Common myeloid progenitor, CD34-positive (primary cell): Measurements from ENCODE around the gene CEP112.

Source experiments
- CTCF ChIA-PET: fragments of 350-600 bp; sonication (Branson Sonifier 250); formaldehyde crosslinking; loops from one replicate; lab custom pipeline; 2021; ENCODE audit warnings: antibody characterized with exemption; lab: Charles Lee
- POLR2A ChIA-PET: fragments of 350-600 bp; sonication (Branson Sonifier 250); formaldehyde crosslinking; loops from one replicate; lab custom pipeline; 2021; ENCODE audit warnings: antibody characterized with exemption; lab: Charles Lee
- DNase-seq, 3 donors: peaks; one replicate each; pipeline versions ENCODE4 v3.0.0 to v3.0.0-alpha.2; 2013
- H3K27ac ChIP-seq, 2 experiments: 1 replicate in 1 of 2; 2 replicates in 1 of 2; pipeline ENCODE4 v1.7.0; 2013; ENCODE audit warnings: inconsistent platforms in 2 of 2, low read length in 2 of 2, mild to moderate bottlenecking in 2 of 2, low read depth in 1 of 2, moderate library complexity in 1 of 2; ENCODE audit not compliant: severe bottlenecking in 2 of 2, insufficient read depth in 1 of 2, poor library complexity in 1 of 2
- H3K27me3 ChIP-seq, 5 experiments: replicated peaks in 2 of 5; 1 replicate in 3 of 5; 2 replicates in 2 of 5; pipeline versions ENCODE4 v1.6.1 to v1.7.0; 2013; ENCODE audit warnings: low read length in 4 of 5, mild to moderate bottlenecking in 2 of 5, moderate library complexity in 2 of 5, inconsistent platforms in 1 of 5; ENCODE audit not compliant: insufficient read depth in 5 of 5, control insufficient read depth in 4 of 5
- H3K36me3 ChIP-seq, 4 experiments: 1 replicate in 2 of 4; 2 replicates in 2 of 4; pipeline versions ENCODE4 v1.6.1 to v1.7.0; 2013; ENCODE audit warnings: low read length in 3 of 4, control low read depth in 1 of 4, mild to moderate bottlenecking in 1 of 4; ENCODE audit not compliant: control insufficient read depth in 4 of 4, insufficient read depth in 4 of 4
- H3K4me1 ChIP-seq, 4 experiments: 1 replicate in 3 of 4; 2 replicates in 1 of 4; pipeline versions ENCODE4 v1.6.1 to v1.7.1; 2013; ENCODE audit warnings: low read length in 3 of 4, mild to moderate bottlenecking in 3 of 4, control low read depth in 1 of 4, inconsistent platforms in 1 of 4, moderate library complexity in 1 of 4; ENCODE audit not compliant: control insufficient read depth in 4 of 4, insufficient read depth in 4 of 4; ENCODE audit errors: control extremely low read depth in 1 of 4
- H3K4me3 ChIP-seq, 7 experiments: 1 replicate in 4 of 7; 2 replicates in 3 of 7; pipeline versions ENCODE4 v1.5.1 to v1.7.0; 2013; ENCODE audit warnings: mild to moderate bottlenecking in 7 of 7, low read length in 6 of 7, moderate library complexity in 6 of 7, inconsistent platforms in 2 of 7, low read depth in 2 of 7, control low read depth in 1 of 7; ENCODE audit not compliant: insufficient read depth in 4 of 7, control insufficient read depth in 1 of 7; ENCODE audit errors: extremely low read depth in 1 of 7
- H3K9me3 ChIP-seq, 5 experiments: 1 replicate in 4 of 5; 2 replicates in 1 of 5; pipeline versions ENCODE4 v1.6.1 to v1.7.1; 2013; ENCODE audit warnings: low read length in 4 of 5, mild to moderate bottlenecking in 2 of 5, inconsistent platforms in 1 of 5, low read depth in 1 of 5, moderate library complexity in 1 of 5; ENCODE audit not compliant: control insufficient read depth in 4 of 5, insufficient read depth in 2 of 5; ENCODE audit errors: control extremely low read depth in 1 of 5
- WGBS: methylation state at CpG from one replicate; pipeline ENCODE4 v1.1.5; 2013; ENCODE audit not compliant: insufficient coverage; 5-methylcytosine and 5-hydroxymethylcytosine counted together

CEP112 gene

GRCh38 chr17:65679165-65679845, 512.6 kb downstream of the CEP112 start:
- ChIA-PET POLR2A (interaction anchor here (0.7 kb wide), 1 partner anchor 1621 kb away, joined by 3 read pairs; no protein-coding TSS in a partner anchor), CTCF (no interaction called here)
- H3K4me3 ChIP-seq: no peak overlapping the region
- H3K27me3 ChIP-seq: no peaks in the 10 kb centered on the region
- no CpG with 5 or more reads among the region's 3 CpGs for WGBS
- DNase-seq: no peak
- H3K27ac ChIP-seq: no peak overlapping the region
- no peaks in the 10 kb centered on the region for H3K4me1 ChIP-seq
- no peaks in the 10 kb centered on the region for H3K36me3 ChIP-seq
- no peaks in the 10 kb centered on the region for H3K9me3 ChIP-seq

- no peak for DNase-seq
- Histone ChIP-seq H3K36me3 (no peaks in the 10 kb centered on the region), H3K9me3 (no peaks in the 10 kb centered on the region), H3K27ac (no peak overlapping the region), H3K4me3 (no peak overlapping the region), H3K4me1 (no peaks in the 10 kb centered on the region), H3K27me3 (no peaks in the 10 kb centered on the region)
- CTCF ChIA-PET: no interaction called here
- WGBS: 96% methylated on average over 8 of the region's 9 CpGs
- POLR2A ChIA-PET: no interaction called here
These were observed 513.4 kb downstream of the CEP112 start for GRCh38 chr17:65678546-65678945.

GRCh38 chr17:65677932-65678331, 514.0 kb downstream of the CEP112 start:
- WGBS: 100% methylated on average over 1 of the region's 2 CpGs
- no peak overlapping the region for H3K4me3 ChIP-seq
- no peaks in the 10 kb centered on the region for H3K36me3 ChIP-seq
- H3K9me3 ChIP-seq: no peaks in the 10 kb centered on the region
- POLR2A ChIA-PET: no interaction called here
- CTCF ChIA-PET: no interaction called here
- H3K27me3 ChIP-seq: no peaks in the 10 kb centered on the region
- H3K27ac ChIP-seq: no peak overlapping the region
- H3K4me1 ChIP-seq: no peaks in the 10 kb centered on the region
- DNase-seq: no peak

GRCh38 chr17:65674246-65675045, 517.5 kb downstream of the CEP112 start:
- Histone ChIP-seq H3K27me3 (no peaks in the 10 kb centered on the region), H3K36me3 (no peaks in the 10 kb centered on the region), H3K9me3 (no peaks in the 10 kb centered on the region), H3K4me1 (no peaks in the 10 kb centered on the region), H3K27ac (no peak overlapping the region), H3K4me3 (no peak overlapping the region)
- CTCF ChIA-PET: no interaction called here
- POLR2A ChIA-PET: no interaction called here
- no CpG with 5 or more reads among the region's 1 CpG for WGBS
- DNase-seq: no peak

GRCh38 chr17:65670667-65671371, 521.1 kb downstream of the CEP112 start:
- Histone ChIP-seq H3K27me3 (peaks cover 0 to 2% (median 0%) of the 10 kb centered on the region in 5 experiments), H3K4me3 (no peak overlapping the region), H3K9me3 (no peaks in the 10 kb centered on the region), H3K36me3 (no peaks in the 10 kb centered on the region), H3K4me1 (no peaks in the 10 kb centered on the region), H3K27ac (no peak overlapping the region)
- ChIA-PET CTCF (no interaction called here), POLR2A (no interaction called here)
- no peak for DNase-seq
- WGBS: 100% methylated on average over 2 of the region's 7 CpGs

- Histone ChIP-seq H3K36me3 (no peaks in the 10 kb centered on the region), H3K27me3 (peaks cover 0 to 2% (median 0%) of the 10 kb centered on the region in 5 experiments), H3K4me3 (no peak overlapping the region), H3K27ac (no peak overlapping the region), H3K9me3 (no peaks in the 10 kb centered on the region), H3K4me1 (no peaks in the 10 kb centered on the region)
- 83% methylated on average over 3 of the region's 5 CpGs for WGBS
- CTCF ChIA-PET: no interaction called here
- POLR2A ChIA-PET: no interaction called here
- no peak for DNase-seq
These were observed 523.7 kb downstream of the CEP112 start for GRCh38 chr17:65668211-65668610.

- DNase-seq: no peak
- H3K4me1 ChIP-seq: no peaks in the 10 kb centered on the region
- CTCF ChIA-PET: no interaction called here
- H3K27me3 ChIP-seq: peaks cover 0 to 2% (median 0%) of the 10 kb centered on the region in 5 experiments
- H3K4me3 ChIP-seq: no peak overlapping the region
- POLR2A ChIA-PET: no interaction called here
- H3K9me3 ChIP-seq: no peaks in the 10 kb centered on the region
- WGBS: 98% methylated on average over 6 of the region's 8 CpGs
- H3K36me3 ChIP-seq: no peaks in the 10 kb centered on the region
- no peak overlapping the region for H3K27ac ChIP-seq
These were observed 524.3 kb downstream of the CEP112 start for GRCh38 chr17:65667656-65668055.
